Kidney (tissue), 14 donors: Measurements from ENCODE around the gene CNTD1. TPM values are rescaled to one million over a fixed set of nuclear protein-coding genes. Genes with fewer than 3 reads are reported as not detected.

Source experiments
- DNase-seq, 5 donors: peaks; one replicate each; pipeline ENCODE4 v3.0.0-alpha.2; 2013 to 2020
- FAIRE-seq: peaks from 2 replicates; lab custom pipeline; 2012; peaks lifted over from hg19 to GRCh38; lab: Jason Lieb, UNC
- H3K27ac ChIP-seq, 2 donors: one replicate each; pipeline ENCODE4 v1.7.0; 2013; ENCODE audit warnings: low read depth in 2 of 2, low read length in 2 of 2, inconsistent platforms in 1 of 2
- H3K27me3 ChIP-seq: one replicate; pipeline ENCODE4 v1.7.1; 2013; ENCODE audit warnings: low read length, inconsistent platforms; ENCODE audit not compliant: control insufficient read depth, insufficient read depth
- H3K36me3 ChIP-seq, 3 donors: one replicate each; pipeline versions ENCODE4 v1.7.0 to v1.7.1; 2013; ENCODE audit warnings: low read length in 3 of 3, control low read depth in 1 of 3, inconsistent platforms in 1 of 3; ENCODE audit not compliant: insufficient read depth in 3 of 3, control insufficient read depth in 2 of 3
- H3K4me1 ChIP-seq, 3 donors: one replicate each; pipeline versions ENCODE4 v1.7.0 to v1.7.1; 2013; ENCODE audit warnings: low read length in 3 of 3, inconsistent platforms in 1 of 3, low read depth in 1 of 3; ENCODE audit not compliant: control insufficient read depth in 2 of 3, insufficient read depth in 2 of 3
- H3K4me3 ChIP-seq, 3 donors: one replicate each; pipeline versions ENCODE4 v1.7.0 to v1.8.1; 2013; ENCODE audit warnings: low read length in 3 of 3, control low read depth in 1 of 3, inconsistent platforms in 1 of 3
- H3K9ac ChIP-seq, 3 donors: one replicate each; pipeline versions ENCODE4 v1.7.0 to v1.7.1; 2013; ENCODE audit warnings: low read length in 3 of 3, control low read depth in 1 of 3, inconsistent platforms in 1 of 3
- H3K9me3 ChIP-seq, 3 donors: one replicate each; pipeline versions ENCODE4 v1.7.0 to v1.7.1; 2013; ENCODE audit warnings: low read length in 3 of 3, control low read depth in 1 of 3, inconsistent platforms in 1 of 3; ENCODE audit not compliant: control insufficient read depth in 2 of 3, insufficient read depth in 1 of 3
- intact Hi-C: fragments of 100-400 bp; cut with DNase I; formaldehyde crosslinking; loops from one replicate; pipeline ENCODE4 v1.11.1; 2022
- microRNA-seq: library from miRNA; unstranded; fragments of <30 nt; microRNA quantifications from one replicate; pipeline ENCODE4 v1.2.0, GENCODE V29; 2020
- polyA plus RNA-seq: library from polyadenylated mRNA; stranded (reverse); fragments of 350-450 nt; fragmentation: Illumina TruSeq; extraction: RNeasy Lipid Tissue Mini Kit (QIAGEN cat#74804); gene quantifications from one replicate; pipeline ENCODE4 v1.2.3, GENCODE V29; 2014; ENCODE audit warnings: low read depth, low replicate concordance; ENCODE audit not compliant: insufficient read depth
- total RNA-seq: library from RNA; stranded (reverse); fragmentation: NEBNext Ultra II Directional; extraction: Animal tissue kit (Norgen Biotek cat#: 25700); gene quantifications from one replicate; pipeline ENCODE4 v1.2.1, GENCODE V29; 2021
- TF ChIP-seq, protein P1 (sequence below): IDR thresholded peaks from 3 replicates; pipeline ENCODE4 v1.5.1; 2012; ENCODE audit warnings: mild to moderate bottlenecking, moderate library complexity, borderline replicate concordance; ENCODE audit not compliant: insufficient read depth; ENCODE audit errors: extremely low read depth
- donor health status: control.
- donor health status: control.
- donor health status: control.
- donor health status: control.
- donor health status: control.
- donor health status: DM: yes; HTN: yes; CAD: no.
- donor health status: Normal renal cell carcinoma (clear cell type).

Gene CNTD1
- total and polyA plus RNA-seq, 2 donors from 2014 or later: 0.60 to 0.95 TPM

DNA sequence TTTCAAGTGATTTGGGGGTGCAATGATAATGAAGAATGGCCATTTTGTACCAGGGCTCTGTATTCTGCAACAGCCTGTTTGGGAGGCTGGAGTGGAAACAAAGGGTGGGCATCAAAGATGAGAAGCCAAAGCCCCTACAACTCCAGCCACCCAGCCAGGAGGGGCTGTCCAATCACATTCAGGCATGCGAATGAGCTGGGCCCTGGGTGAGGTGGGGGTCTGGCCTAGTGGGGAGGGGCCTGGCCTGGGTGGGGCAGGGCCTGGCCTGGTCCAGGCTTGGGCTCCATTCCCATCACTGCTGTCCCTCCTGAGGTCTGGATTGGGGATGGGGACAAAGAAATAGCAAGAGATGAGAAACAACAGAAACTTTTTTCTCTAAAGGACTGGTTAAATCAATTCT is 58.7 kb downstream of the CNTD1 start:
- Histone ChIP-seq H3K27me3 (no peaks in the 10 kb centered on the region), H3K4me1 (peaks cover 0 to 13% (median 0%) of the 10 kb centered on the region in 3 donors), H3K9me3 (no peaks in the 10 kb centered on the region), H3K9ac (no peak overlapping the region), H3K4me3 (no peak overlapping the region), H3K36me3 (no peaks in the 10 kb centered on the region), H3K27ac (no peak overlapping the region)
- DNase-seq (peak in 1 of 5 donors; percentile 27), FAIRE-seq (no peak)
- intact Hi-C loops: no loop called here
- TF ChIP-seq, protein P1, sequence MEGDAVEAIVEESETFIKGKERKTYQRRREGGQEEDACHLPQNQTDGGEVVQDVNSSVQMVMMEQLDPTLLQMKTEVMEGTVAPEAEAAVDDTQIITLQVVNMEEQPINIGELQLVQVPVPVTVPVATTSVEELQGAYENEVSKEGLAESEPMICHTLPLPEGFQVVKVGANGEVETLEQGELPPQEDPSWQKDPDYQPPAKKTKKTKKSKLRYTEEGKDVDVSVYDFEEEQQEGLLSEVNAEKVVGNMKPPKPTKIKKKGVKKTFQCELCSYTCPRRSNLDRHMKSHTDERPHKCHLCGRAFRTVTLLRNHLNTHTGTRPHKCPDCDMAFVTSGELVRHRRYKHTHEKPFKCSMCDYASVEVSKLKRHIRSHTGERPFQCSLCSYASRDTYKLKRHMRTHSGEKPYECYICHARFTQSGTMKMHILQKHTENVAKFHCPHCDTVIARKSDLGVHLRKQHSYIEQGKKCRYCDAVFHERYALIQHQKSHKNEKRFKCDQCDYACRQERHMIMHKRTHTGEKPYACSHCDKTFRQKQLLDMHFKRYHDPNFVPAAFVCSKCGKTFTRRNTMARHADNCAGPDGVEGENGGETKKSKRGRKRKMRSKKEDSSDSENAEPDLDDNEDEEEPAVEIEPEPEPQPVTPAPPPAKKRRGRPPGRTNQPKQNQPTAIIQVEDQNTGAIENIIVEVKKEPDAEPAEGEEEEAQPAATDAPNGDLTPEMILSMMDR: no peak

Small RNAs within 50 kb of the gene (microRNA-seq; reads per million reads assigned to microRNA genes)
- not detected for gene MIR6781

Other genes starting within 250 kb of the CNTD1 start
- 0.31 TPM for gene HSD17B1, start 245.9 kb upstream of the CNTD1 start, total RNA-seq
- 3.3 TPM for gene HSD17B1, start 245.9 kb upstream of the CNTD1 start, polyA plus RNA-seq
- gene COASY, start 236.7 kb upstream of the CNTD1 start, total RNA-seq: 71.9 TPM
- gene COASY, start 236.7 kb upstream of the CNTD1 start, polyA plus RNA-seq: 145 TPM
- gene MLX, start 231.8 kb upstream of the CNTD1 start, total RNA-seq: 38.7 TPM
- gene MLX, start 231.8 kb upstream of the CNTD1 start, polyA plus RNA-seq: 41.0 TPM
- gene PSMC3IP, start 221.1 kb upstream of the CNTD1 start, total RNA-seq: 5.8 TPM
- gene PSMC3IP, start 221.1 kb upstream of the CNTD1 start, polyA plus RNA-seq: 3.6 TPM
- gene RETREG3, start 189.5 kb upstream of the CNTD1 start, total RNA-seq: 69.5 TPM
- 22.6 TPM for gene RETREG3, start 189.5 kb upstream of the CNTD1 start, polyA plus RNA-seq
- gene TUBG1, start 189.2 kb upstream of the CNTD1 start, total RNA-seq: 33.7 TPM
- 61.9 TPM for gene TUBG1, start 189.2 kb upstream of the CNTD1 start, polyA plus RNA-seq
- gene TUBG2, start 139.6 kb upstream of the CNTD1 start, total RNA-seq: 19.9 TPM
- gene TUBG2, start 139.6 kb upstream of the CNTD1 start, polyA plus RNA-seq: 39.9 TPM
- 21.2 TPM for gene PLEKHH3, start 121.9 kb upstream of the CNTD1 start, total RNA-seq
- 23.2 TPM for gene PLEKHH3, start 121.9 kb upstream of the CNTD1 start, polyA plus RNA-seq
- 1.4 TPM for gene CCR10, start 117.0 kb upstream of the CNTD1 start, total RNA-seq
- 1.7 TPM for gene CCR10, start 117.0 kb upstream of the CNTD1 start, polyA plus RNA-seq
- gene CNTNAP1, start 116.3 kb upstream of the CNTD1 start, total RNA-seq: 9.1 TPM
- 1.4 TPM for gene CNTNAP1, start 116.3 kb upstream of the CNTD1 start, polyA plus RNA-seq
- gene EZH1, start 53.8 kb upstream of the CNTD1 start, total RNA-seq: 59.2 TPM
- 20.8 TPM for gene EZH1, start 53.8 kb upstream of the CNTD1 start, polyA plus RNA-seq
- gene RAMP2, start 37.6 kb upstream of the CNTD1 start, total RNA-seq: 55.7 TPM
- 134 TPM for gene RAMP2, start 37.6 kb upstream of the CNTD1 start, polyA plus RNA-seq
- gene VPS25, start 25.4 kb upstream of the CNTD1 start, total RNA-seq: 85.2 TPM
- gene VPS25, start 25.4 kb upstream of the CNTD1 start, polyA plus RNA-seq: 112 TPM
- gene WNK4, start 18.3 kb upstream of the CNTD1 start, total RNA-seq: 14.9 TPM
- 26.4 TPM for gene WNK4, start 18.3 kb upstream of the CNTD1 start, polyA plus RNA-seq
- 144 TPM for gene COA3, start 157 bp upstream of the CNTD1 start, total RNA-seq
- 656 TPM for gene COA3, start 157 bp upstream of the CNTD1 start, polyA plus RNA-seq
- 95.1 TPM for gene BECN1, start 25.4 kb downstream of the CNTD1 start, total RNA-seq
- 65.9 TPM for gene BECN1, start 25.4 kb downstream of the CNTD1 start, polyA plus RNA-seq
- 115 TPM for gene PSME3, start 34.5 kb downstream of the CNTD1 start, total RNA-seq
- 60.3 TPM for gene PSME3, start 34.5 kb downstream of the CNTD1 start, polyA plus RNA-seq
- gene AOC2, start 45.7 kb downstream of the CNTD1 start, total RNA-seq: 1.2 TPM
- 0.58 TPM for gene AOC2, start 45.7 kb downstream of the CNTD1 start, polyA plus RNA-seq
- 40.6 TPM for gene AOC3, start 52.3 kb downstream of the CNTD1 start, total RNA-seq
- 15.1 TPM for gene AOC3, start 52.3 kb downstream of the CNTD1 start, polyA plus RNA-seq
- gene G6PC1, start 101.9 kb downstream of the CNTD1 start, total RNA-seq: 0.16 TPM
- 10.5 TPM for gene G6PC1, start 101.9 kb downstream of the CNTD1 start, polyA plus RNA-seq
- gene AARSD1, start 165.6 kb downstream of the CNTD1 start, total RNA-seq: 35.8 TPM
- gene AARSD1, start 165.6 kb downstream of the CNTD1 start, polyA plus RNA-seq: 45.6 TPM
- 0.85 TPM for gene PTGES3L, start 181.2 kb downstream of the CNTD1 start, total RNA-seq
- 1.2 TPM for gene PTGES3L, start 181.2 kb downstream of the CNTD1 start, polyA plus RNA-seq
- 19.5 TPM for gene RUNDC1, start 181.7 kb downstream of the CNTD1 start, total RNA-seq
- 10.1 TPM for gene RUNDC1, start 181.7 kb downstream of the CNTD1 start, polyA plus RNA-seq
- 759 TPM for gene RPL27, start 199.6 kb downstream of the CNTD1 start, total RNA-seq
- gene RPL27, start 199.6 kb downstream of the CNTD1 start, polyA plus RNA-seq: 1,823 TPM
- gene IFI35, start 207.9 kb downstream of the CNTD1 start, total RNA-seq: 41.4 TPM
- 58.6 TPM for gene IFI35, start 207.9 kb downstream of the CNTD1 start, polyA plus RNA-seq
- gene VAT1, start 223.5 kb downstream of the CNTD1 start, total RNA-seq: 133 TPM
- gene VAT1, start 223.5 kb downstream of the CNTD1 start, polyA plus RNA-seq: 119 TPM
- 0.63 TPM for gene RND2, start 226.4 kb downstream of the CNTD1 start, total RNA-seq
- gene RND2, start 226.4 kb downstream of the CNTD1 start, polyA plus RNA-seq: 2.3 TPM